GM23338 (cell line): Measurements from ENCODE around the gene CLEC14A. TPM values are rescaled to one million over a fixed set of nuclear protein-coding genes. Genes with fewer than 3 reads are reported as not detected.

Experiments used
- ATAC-seq: fragments of 200-7000 bp; cut with Tn5 transposase; 3 replicates; pipeline ENCODE4 v1.9.1; 2020
- DNase-seq: peaks from one replicate; pipeline ENCODE4 v3.0.0-alpha.2; 2015; ENCODE audit warnings: low spot score
- H2AFZ ChIP-seq: fragments of 200-600 bp; sonication (generic); 2 replicates; pipeline ENCODE4 v1.8.0; 2016; ENCODE audit warnings: antibody characterized with exemption, mild to moderate bottlenecking, moderate library complexity
- H3F3A ChIP-seq: fragments of 200-600 bp; sonication (generic); replicated peaks from 2 replicates; pipeline ENCODE4 v1.8.0; 2017; ENCODE audit warnings: antibody characterized with exemption, mixed run types, low read depth
- H3K27ac ChIP-seq: fragments of 200-600 bp; sonication (generic); 2 replicates; pipeline ENCODE4 v1.6.1; 2016; ENCODE audit warnings: low read depth
- H3K27me3 ChIP-seq: fragments of 200-600 bp; sonication (generic); 2 replicates; pipeline ENCODE4 v1.8.0; 2016; ENCODE audit warnings: mild to moderate bottlenecking, mixed run types, moderate library complexity; ENCODE audit not compliant: insufficient read depth
- H3K36me3 ChIP-seq: fragments of 200-600 bp; sonication (generic); 2 replicates; pipeline ENCODE4 v1.8.0; 2016; ENCODE audit warnings: mild to moderate bottlenecking; ENCODE audit not compliant: insufficient read depth
- H3K4me1 ChIP-seq: fragments of 200-600 bp; sonication (generic); 2 replicates; pipeline ENCODE4 v1.8.0; 2016; ENCODE audit warnings: mild to moderate bottlenecking, moderate library complexity; ENCODE audit not compliant: insufficient read depth
- H3K4me2 ChIP-seq: fragments of 200-600 bp; sonication (generic); 2 replicates; pipeline ENCODE4 v1.7.1; 2017; ENCODE audit warnings: mixed run types
- H3K4me3 ChIP-seq: fragments of 200-600 bp; sonication (generic); 2 replicates; pipeline ENCODE4 v1.6.1; 2016; ENCODE audit warnings: mixed run types
- H3K79me2 ChIP-seq: fragments of 200-600 bp; sonication (generic); replicated peaks from 2 replicates; pipeline ENCODE4 v1.8.0; 2017; ENCODE audit warnings: mild to moderate bottlenecking; ENCODE audit not compliant: insufficient read depth
- H3K9me2 ChIP-seq: fragments of 200-600 bp; sonication (generic); 2 replicates; pipeline ENCODE4 v1.8.0; 2017; ENCODE audit not compliant: insufficient read depth
- H4K20me1 ChIP-seq: fragments of 200-600 bp; sonication (generic); replicated peaks from 2 replicates; pipeline ENCODE4 v1.8.0; 2017; ENCODE audit warnings: mild to moderate bottlenecking; ENCODE audit not compliant: insufficient read depth
- H3K27ac Mint-ChIP-seq: 2 replicates; pipeline ENCODE4 v1.8.0; 2020; ENCODE audit warnings: inconsistent platforms, mild to moderate bottlenecking, moderate library complexity, mixed read lengths
- H3K27me3 Mint-ChIP-seq: 3 replicates; pipeline ENCODE4 v1.8.0; 2022; ENCODE audit warnings: low read depth, mild to moderate bottlenecking, moderate library complexity, mixed read lengths, inconsistent platforms; ENCODE audit not compliant: insufficient read depth, poor library complexity
- H3K36me3 Mint-ChIP-seq: 3 replicates; pipeline ENCODE4 v1.8.0; 2021; ENCODE audit warnings: low read depth, mild to moderate bottlenecking, inconsistent platforms, moderate library complexity, mixed read lengths
- H3K4me1 Mint-ChIP-seq: 3 replicates; pipeline ENCODE4 v1.8.0; 2020; ENCODE audit warnings: mild to moderate bottlenecking, inconsistent platforms, mixed read lengths
- H3K4me3 Mint-ChIP-seq: 3 replicates; pipeline ENCODE4 v1.8.0; 2021; ENCODE audit warnings: moderate library complexity, mild to moderate bottlenecking, inconsistent platforms, mixed read lengths
- H3K9me3 Mint-ChIP-seq: 3 replicates; pipeline ENCODE4 v1.8.0; 2020; ENCODE audit warnings: moderate library complexity, mild to moderate bottlenecking, inconsistent platforms, mixed read lengths
- CREB1 ChIP-seq: fragments of 250-450 bp; sonication (Bioruptor Pico); IDR thresholded peaks from 2 replicates; pipeline ENCODE4 v1.5.0; 2020; ENCODE audit warnings: low read depth, mild to moderate bottlenecking, moderate library complexity
- EZH2 ChIP-seq: fragments of 200-600 bp; sonication (generic); IDR thresholded peaks from one replicate; pipeline ENCODE4 v1.8.0; 2017; ENCODE audit warnings: antibody characterized with exemption, mild to moderate bottlenecking, low read depth; ENCODE audit not compliant: unreplicated experiment
- EZH2phosphoT487 ChIP-seq: fragments of 200-600 bp; sonication (generic); IDR thresholded peaks from one replicate; pipeline ENCODE4 v1.8.1; 2018; ENCODE audit warnings: antibody characterized with exemption; ENCODE audit not compliant: unreplicated experiment
- JUNB ChIP-seq: IDR thresholded peaks from one replicate; pipeline ENCODE4 v1.6.1; 2016; ENCODE audit warnings: antibody characterized with exemption; ENCODE audit not compliant: unreplicated experiment
- NANOG ChIP-seq: IDR thresholded peaks from 2 replicates; pipeline ENCODE4 v1.6.1; 2016; ENCODE audit warnings: antibody characterized with exemption, borderline replicate concordance
- POLR2AphosphoS5 ChIP-seq: IDR thresholded peaks from 2 replicates; pipeline ENCODE4 v1.6.1; 2016; ENCODE audit warnings: antibody characterized with exemption, low read depth
- STAT1 ChIP-seq: IDR thresholded peaks from one replicate; pipeline ENCODE4 v1.6.1; 2016; ENCODE audit warnings: antibody characterized with exemption; ENCODE audit not compliant: unreplicated experiment
- ZNF114 ChIP-seq: fragments of 250-450 bp; sonication (Bioruptor Pico); IDR thresholded peaks from 2 replicates; pipeline ENCODE4 v1.5.0; 2020; ENCODE audit warnings: mild to moderate bottlenecking, moderate library complexity
- ZNF331 ChIP-seq: fragments of 250-450 bp; sonication (Bioruptor Pico); IDR thresholded peaks from 2 replicates; pipeline ENCODE4 v1.5.0; 2020; ENCODE audit warnings: low read depth, mild to moderate bottlenecking, moderate library complexity
- polyA plus RNA-seq: library from polyadenylated mRNA; unstranded; fragments of >200 nt; fragmentation: Nextera tagmentation; extraction: Ambion mirVana; gene quantifications from 2 replicates; pipeline ENCODE4 v1.2.1, GENCODE V29; 2016
- total RNA-seq: library from RNA; depleted of rRNA; stranded (reverse); fragments of >200 nt; shearing (Covaris generic); gene quantifications from 2 replicates; pipeline ENCODE4 v1.2.3, GENCODE V29; 2014
- TF ChIP-seq, protein P1 (sequence below), 2 experiments: fragments of 200-600 bp in 1 of 2; sonication (generic) in 1 of 2; conservative IDR thresholded peaks; 2 replicates each; pipeline versions ENCODE4 v1.5.1 to v1.6.1; 2016 to 2017; ENCODE audit warnings: antibody characterized with exemption in 2 of 2, low read depth in 2 of 2, mild to moderate bottlenecking in 2 of 2, moderate library complexity in 1 of 2
- TF ChIP-seq, protein P2 (sequence below): IDR thresholded peaks from 2 replicates; pipeline ENCODE4 v1.6.1; 2016; ENCODE audit warnings: antibody characterized with exemption
- TF ChIP-seq, protein P3 (sequence below): IDR thresholded peaks from one replicate; pipeline ENCODE4 v1.6.1; 2018; ENCODE audit warnings: antibody characterized with exemption; ENCODE audit not compliant: unreplicated experiment
- TF ChIP-seq, protein P4 (sequence below): fragments of 250-450 bp; sonication (Bioruptor Pico); IDR thresholded peaks from 2 replicates; pipeline ENCODE4 v1.5.0; 2020; ENCODE audit warnings: mild to moderate bottlenecking, moderate library complexity

Gene CLEC14A
- total and polyA plus RNA-seq, 2 experiments from 2014 or later, result not detected

DNA sequence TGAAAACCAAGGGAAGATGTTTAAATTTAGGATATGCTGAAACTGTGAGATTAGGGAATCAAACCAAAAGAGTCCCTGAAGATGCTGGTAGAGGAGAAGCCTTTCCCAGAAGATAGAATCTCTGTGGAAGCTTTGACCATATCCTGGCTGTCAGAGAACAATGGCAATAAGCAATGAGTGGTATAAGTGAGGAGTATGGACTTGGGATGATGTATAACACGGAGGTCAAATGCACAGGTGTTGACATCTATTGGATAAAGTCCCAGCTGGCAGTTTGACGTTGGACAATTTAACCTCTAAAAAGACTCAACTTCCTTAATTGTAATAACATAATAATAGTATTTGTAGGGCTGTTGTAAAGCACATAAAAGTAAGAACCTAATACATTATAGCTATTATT, 30.1 kb upstream of the CLEC14A start:
- H3K4me1 Mint-ChIP-seq, result no peaks in the 10 kb centered on the region
- no peak overlapping the region for H3K4me3 Mint-ChIP-seq
- H3K9me2 ChIP-seq, result no peaks in the 10 kb centered on the region
- no peaks in the 10 kb centered on the region for H3K4me1 ChIP-seq
- H3K9me3 Mint-ChIP-seq, result no peaks in the 10 kb centered on the region
- no peaks in the 10 kb centered on the region for H3K36me3 Mint-ChIP-seq
- no peak overlapping the region for H2AFZ ChIP-seq
- no peaks in the 10 kb centered on the region for H3F3A ChIP-seq
- H3K27ac Mint-ChIP-seq, result no peak overlapping the region
- no peak for ATAC-seq
- no peaks in the 10 kb centered on the region for H4K20me1 ChIP-seq
- H3K4me2 ChIP-seq, result no peak overlapping the region
- H3K36me3 ChIP-seq, result no peaks in the 10 kb centered on the region
- no peak overlapping the region for H3K27ac ChIP-seq
- 0 out of 2 replicates have a peak, but pooled peaks cover 8% of the 10 kb centered on the region for H3K27me3 ChIP-seq
- H3K4me3 ChIP-seq, result no peak overlapping the region
- no peaks in the 10 kb centered on the region for H3K27me3 Mint-ChIP-seq
- TF ChIP-seq JUNB (no peak), NANOG (no peak), EZH2 (no peak), ZNF331 (CRISPR knock-in tag) (no peak), POLR2AphosphoS5 (no peak), STAT1 (no peak), CREB1 (CRISPR knock-in tag) (no peak), EZH2phosphoT487 (no peak), ZNF114 (CRISPR knock-in tag) (no peak)
- TF ChIP-seq, protein P1, sequence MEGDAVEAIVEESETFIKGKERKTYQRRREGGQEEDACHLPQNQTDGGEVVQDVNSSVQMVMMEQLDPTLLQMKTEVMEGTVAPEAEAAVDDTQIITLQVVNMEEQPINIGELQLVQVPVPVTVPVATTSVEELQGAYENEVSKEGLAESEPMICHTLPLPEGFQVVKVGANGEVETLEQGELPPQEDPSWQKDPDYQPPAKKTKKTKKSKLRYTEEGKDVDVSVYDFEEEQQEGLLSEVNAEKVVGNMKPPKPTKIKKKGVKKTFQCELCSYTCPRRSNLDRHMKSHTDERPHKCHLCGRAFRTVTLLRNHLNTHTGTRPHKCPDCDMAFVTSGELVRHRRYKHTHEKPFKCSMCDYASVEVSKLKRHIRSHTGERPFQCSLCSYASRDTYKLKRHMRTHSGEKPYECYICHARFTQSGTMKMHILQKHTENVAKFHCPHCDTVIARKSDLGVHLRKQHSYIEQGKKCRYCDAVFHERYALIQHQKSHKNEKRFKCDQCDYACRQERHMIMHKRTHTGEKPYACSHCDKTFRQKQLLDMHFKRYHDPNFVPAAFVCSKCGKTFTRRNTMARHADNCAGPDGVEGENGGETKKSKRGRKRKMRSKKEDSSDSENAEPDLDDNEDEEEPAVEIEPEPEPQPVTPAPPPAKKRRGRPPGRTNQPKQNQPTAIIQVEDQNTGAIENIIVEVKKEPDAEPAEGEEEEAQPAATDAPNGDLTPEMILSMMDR (conservative IDR thresholded peaks at IDR 0.05; ENCODE audit: low read depth in 2 of 2), result no peak
- TF ChIP-seq, protein P2, sequence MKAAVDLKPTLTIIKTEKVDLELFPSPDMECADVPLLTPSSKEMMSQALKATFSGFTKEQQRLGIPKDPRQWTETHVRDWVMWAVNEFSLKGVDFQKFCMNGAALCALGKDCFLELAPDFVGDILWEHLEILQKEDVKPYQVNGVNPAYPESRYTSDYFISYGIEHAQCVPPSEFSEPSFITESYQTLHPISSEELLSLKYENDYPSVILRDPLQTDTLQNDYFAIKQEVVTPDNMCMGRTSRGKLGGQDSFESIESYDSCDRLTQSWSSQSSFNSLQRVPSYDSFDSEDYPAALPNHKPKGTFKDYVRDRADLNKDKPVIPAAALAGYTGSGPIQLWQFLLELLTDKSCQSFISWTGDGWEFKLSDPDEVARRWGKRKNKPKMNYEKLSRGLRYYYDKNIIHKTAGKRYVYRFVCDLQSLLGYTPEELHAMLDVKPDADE, result no peak
- TF ChIP-seq, protein P3, sequence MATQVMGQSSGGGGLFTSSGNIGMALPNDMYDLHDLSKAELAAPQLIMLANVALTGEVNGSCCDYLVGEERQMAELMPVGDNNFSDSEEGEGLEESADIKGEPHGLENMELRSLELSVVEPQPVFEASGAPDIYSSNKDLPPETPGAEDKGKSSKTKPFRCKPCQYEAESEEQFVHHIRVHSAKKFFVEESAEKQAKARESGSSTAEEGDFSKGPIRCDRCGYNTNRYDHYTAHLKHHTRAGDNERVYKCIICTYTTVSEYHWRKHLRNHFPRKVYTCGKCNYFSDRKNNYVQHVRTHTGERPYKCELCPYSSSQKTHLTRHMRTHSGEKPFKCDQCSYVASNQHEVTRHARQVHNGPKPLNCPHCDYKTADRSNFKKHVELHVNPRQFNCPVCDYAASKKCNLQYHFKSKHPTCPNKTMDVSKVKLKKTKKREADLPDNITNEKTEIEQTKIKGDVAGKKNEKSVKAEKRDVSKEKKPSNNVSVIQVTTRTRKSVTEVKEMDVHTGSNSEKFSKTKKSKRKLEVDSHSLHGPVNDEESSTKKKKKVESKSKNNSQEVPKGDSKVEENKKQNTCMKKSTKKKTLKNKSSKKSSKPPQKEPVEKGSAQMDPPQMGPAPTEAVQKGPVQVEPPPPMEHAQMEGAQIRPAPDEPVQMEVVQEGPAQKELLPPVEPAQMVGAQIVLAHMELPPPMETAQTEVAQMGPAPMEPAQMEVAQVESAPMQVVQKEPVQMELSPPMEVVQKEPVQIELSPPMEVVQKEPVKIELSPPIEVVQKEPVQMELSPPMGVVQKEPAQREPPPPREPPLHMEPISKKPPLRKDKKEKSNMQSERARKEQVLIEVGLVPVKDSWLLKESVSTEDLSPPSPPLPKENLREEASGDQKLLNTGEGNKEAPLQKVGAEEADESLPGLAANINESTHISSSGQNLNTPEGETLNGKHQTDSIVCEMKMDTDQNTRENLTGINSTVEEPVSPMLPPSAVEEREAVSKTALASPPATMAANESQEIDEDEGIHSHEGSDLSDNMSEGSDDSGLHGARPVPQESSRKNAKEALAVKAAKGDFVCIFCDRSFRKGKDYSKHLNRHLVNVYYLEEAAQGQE, result no peak
- TF ChIP-seq, protein P4, sequence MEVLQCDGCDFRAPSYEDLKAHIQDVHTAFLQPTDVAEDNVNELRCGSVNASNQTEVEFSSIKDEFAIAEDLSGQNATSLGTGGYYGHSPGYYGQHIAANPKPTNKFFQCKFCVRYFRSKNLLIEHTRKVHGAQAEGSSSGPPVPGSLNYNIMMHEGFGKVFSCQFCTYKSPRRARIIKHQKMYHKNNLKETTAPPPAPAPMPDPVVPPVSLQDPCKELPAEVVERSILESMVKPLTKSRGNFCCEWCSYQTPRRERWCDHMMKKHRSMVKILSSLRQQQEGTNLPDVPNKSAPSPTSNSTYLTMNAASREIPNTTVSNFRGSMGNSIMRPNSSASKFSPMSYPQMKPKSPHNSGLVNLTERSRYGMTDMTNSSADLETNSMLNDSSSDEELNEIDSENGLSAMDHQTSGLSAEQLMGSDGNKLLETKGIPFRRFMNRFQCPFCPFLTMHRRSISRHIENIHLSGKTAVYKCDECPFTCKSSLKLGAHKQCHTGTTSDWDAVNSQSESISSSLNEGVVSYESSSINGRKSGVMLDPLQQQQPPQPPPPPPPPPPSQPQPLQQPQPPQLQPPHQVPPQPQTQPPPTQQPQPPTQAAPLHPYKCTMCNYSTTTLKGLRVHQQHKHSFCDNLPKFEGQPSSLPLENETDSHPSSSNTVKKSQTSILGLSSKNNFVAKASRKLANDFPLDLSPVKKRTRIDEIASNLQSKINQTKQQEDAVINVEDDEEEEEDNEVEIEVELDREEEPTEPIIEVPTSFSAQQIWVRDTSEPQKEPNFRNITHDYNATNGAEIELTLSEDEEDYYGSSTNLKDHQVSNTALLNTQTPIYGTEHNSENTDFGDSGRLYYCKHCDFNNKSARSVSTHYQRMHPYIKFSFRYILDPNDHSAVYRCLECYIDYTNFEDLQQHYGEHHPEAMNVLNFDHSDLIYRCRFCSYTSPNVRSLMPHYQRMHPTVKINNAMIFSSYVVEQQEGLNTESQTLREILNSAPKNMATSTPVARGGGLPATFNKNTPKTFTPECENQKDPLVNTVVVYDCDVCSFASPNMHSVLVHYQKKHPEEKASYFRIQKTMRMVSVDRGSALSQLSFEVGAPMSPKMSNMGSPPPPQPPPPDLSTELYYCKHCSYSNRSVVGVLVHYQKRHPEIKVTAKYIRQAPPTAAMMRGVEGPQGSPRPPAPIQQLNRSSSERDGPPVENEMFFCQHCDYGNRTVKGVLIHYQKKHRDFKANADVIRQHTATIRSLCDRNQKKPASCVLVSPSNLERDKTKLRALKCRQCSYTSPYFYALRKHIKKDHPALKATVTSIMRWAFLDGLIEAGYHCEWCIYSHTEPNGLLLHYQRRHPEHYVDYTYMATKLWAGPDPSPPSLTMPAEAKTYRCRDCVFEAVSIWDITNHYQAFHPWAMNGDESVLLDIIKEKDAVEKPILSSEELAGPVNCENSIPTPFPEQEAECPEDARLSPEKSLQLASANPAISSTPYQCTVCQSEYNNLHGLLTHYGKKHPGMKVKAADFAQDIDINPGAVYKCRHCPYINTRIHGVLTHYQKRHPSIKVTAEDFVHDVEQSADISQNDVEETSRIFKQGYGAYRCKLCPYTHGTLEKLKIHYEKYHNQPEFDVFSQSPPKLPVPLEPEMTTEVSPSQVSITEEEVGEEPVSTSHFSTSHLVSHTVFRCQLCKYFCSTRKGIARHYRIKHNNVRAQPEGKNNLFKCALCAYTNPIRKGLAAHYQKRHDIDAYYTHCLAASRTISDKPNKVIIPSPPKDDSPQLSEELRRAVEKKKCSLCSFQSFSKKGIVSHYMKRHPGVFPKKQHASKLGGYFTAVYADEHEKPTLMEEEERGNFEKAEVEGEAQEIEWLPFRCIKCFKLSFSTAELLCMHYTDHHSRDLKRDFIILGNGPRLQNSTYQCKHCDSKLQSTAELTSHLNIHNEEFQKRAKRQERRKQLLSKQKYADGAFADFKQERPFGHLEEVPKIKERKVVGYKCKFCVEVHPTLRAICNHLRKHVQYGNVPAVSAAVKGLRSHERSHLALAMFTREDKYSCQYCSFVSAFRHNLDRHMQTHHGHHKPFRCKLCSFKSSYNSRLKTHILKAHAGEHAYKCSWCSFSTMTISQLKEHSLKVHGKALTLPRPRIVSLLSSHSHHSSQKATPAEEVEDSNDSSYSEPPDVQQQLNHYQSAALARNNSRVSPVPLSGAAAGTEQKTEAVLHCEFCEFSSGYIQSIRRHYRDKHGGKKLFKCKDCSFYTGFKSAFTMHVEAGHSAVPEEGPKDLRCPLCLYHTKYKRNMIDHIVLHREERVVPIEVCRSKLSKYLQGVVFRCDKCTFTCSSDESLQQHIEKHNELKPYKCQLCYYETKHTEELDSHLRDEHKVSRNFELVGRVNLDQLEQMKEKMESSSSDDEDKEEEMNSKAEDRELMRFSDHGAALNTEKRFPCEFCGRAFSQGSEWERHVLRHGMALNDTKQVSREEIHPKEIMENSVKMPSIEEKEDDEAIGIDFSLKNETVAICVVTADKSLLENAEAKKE (CRISPR knock-in tag), result no peak
- no peaks in the 10 kb centered on the region for H3K79me2 ChIP-seq
- DNase-seq, result no peak
